ENCODE results near the gene LAMA2. TPM values are rescaled to one million over a fixed set of nuclear protein-coding genes. Genes with fewer than 3 reads are reported as not detected.

The LAMA2 gene
- polyA plus RNA-seq, 1 donor, result 151 TPM

DNA sequence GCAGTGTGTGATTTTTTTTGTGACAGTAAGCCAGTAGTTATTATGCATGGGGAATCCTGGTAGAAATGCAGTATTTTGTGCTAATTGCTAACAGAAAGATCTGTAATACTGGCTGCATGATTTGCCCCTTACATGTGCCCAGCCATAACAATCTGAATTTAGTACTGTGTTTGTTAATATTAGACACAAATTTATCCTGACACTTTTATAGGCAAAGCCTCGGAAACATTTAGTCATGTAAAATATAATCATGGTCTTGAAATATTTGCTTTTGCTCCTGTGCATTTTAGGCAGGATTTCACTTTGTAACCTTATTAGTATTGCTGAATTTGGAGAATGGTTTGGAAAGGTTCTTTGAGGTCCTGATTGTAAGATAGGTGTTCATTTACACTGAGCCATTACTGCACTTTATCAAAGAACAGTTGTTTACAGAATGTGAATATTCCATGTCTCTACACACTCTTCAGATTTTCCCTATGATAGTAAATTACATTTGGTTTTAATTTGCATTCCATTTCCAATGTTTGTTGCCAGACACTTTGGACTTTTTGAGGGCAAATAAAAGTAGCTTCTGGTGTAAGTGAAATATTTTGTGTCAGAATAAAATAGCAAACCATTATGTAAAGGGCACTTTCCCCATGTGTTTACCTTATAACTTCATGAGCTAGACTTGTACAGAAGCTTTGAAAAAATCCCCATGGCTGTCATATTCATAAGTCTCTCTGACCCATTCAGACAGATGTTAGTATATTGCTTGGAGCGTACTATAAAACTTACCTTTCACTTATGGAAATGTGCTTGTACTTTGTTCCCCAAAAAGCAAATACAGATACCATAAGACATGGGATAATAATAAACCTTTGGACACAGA, 477.1 kb downstream of the LAMA2 start:
- DNase-seq (ENCODE audit: low read depth), result no peak

DNA sequence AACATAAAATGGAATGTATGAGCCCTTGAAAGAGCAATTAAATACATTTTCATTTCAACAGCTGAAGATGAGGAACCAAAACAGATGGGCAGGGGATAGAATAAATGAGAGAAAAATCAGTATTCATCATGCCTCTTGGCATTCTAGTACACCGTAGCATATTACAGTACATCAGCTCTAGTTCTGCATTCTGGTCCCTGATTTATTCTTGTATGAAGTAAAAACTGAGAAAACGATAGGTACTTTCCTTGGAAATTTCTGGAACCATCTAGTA, 477.7 kb downstream of the LAMA2 start:
- no peak for DNase-seq (ENCODE audit: low read depth)

DNA sequence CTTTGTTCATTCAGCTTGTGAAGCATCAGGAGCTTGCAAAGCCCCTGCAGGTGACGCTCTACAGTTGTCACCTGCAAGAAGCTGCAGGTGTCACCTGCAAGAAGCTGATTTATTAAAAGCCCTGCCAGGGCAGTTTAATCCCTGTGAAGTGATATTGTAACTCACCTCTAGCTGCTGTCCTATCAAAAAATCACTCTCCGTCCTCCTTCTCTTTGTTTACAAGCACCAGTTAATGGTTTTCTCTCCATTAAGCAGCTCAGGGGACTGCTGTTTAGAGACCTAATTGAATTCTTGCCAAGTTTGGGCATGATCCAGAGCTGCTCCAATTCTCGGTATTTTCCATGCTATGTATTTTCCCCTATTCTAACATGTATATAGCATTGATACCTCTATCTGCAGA, 481.1 kb downstream of the LAMA2 start:
- no peak for DNase-seq (ENCODE audit: low read depth)

DNA sequence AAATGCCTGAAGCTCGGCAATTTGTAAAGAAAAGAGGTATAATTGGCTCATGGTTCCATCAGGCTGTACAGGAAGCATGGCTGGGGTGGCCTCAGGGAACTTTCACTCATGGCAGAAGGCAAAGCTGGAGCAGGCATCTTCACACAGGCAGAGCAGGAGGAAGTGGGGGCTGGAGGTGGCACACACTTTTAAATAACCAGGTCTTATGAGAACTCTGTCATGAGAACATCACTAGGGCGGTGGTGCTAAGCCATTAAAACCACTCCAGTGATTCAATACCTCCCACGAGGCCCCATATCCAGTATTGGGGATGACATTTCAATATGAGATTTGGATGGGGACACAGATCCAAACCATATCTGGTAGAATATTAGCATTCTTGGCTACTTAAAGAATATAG, 481.8 kb downstream of the LAMA2 start:
- no peak for DNase-seq (ENCODE audit: low read depth)

DNA sequence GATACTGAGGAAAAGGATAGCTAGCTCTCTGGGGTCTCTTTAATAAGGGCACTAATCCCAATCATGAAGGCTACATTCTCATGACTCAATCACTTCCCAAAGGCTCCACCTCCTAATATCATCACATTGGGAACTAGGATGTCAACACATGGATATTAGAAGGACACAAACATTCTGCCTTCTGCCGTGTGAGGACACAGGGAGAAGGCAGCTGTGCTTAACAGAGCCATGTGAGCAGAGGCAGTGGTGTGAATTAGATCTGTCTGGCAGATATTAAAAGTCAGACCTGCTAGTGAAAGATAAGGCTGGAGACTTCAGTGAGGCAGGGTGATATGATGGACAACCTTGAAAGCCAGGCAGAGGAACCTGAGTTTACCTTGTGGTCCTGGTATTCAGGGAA, 485.1 kb downstream of the LAMA2 start:
- no peak for DNase-seq (ENCODE audit: low read depth)

DNA sequence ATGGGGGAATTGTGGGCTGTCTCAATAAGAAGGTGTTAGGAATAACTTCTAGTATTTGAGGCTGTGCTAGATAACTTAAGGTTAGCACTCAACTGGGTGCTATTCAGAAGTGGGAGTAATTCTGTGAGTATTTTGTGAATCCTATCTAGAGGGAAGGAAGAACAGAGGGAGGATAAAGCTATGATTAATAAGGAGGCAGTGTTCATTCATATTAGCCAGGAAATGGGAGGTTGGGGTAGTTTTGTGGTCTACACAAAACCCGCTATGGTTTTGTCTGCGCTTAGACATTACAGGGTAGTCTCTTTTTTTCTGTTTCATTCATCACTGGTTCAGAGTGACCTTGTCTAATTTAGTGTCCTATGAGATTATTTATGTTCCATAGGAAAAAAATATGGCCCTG, 486.0 kb downstream of the LAMA2 start:
- DNase-seq (ENCODE audit: low read depth), result no peak

DNA sequence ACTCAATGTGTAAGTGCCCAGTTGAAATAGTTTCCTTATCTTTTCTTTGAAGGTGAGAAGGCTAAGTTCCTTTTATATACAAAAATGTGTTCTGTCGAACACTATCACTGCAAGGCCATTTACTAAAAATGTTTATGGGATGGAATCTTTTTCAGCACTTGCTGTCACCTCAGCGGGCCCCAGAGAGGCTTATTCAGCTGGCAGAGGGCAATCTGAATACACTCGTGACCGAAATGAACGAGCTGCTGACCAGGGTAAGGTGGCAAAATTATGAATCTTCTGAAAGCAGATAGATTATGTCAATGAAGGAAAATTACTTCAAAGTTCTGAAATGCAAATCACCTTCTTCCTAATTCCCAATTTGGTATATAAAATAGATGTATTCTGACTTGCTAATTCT, 486.8 kb downstream of the LAMA2 start:
- no peak for DNase-seq (ENCODE audit: low read depth)

DNA sequence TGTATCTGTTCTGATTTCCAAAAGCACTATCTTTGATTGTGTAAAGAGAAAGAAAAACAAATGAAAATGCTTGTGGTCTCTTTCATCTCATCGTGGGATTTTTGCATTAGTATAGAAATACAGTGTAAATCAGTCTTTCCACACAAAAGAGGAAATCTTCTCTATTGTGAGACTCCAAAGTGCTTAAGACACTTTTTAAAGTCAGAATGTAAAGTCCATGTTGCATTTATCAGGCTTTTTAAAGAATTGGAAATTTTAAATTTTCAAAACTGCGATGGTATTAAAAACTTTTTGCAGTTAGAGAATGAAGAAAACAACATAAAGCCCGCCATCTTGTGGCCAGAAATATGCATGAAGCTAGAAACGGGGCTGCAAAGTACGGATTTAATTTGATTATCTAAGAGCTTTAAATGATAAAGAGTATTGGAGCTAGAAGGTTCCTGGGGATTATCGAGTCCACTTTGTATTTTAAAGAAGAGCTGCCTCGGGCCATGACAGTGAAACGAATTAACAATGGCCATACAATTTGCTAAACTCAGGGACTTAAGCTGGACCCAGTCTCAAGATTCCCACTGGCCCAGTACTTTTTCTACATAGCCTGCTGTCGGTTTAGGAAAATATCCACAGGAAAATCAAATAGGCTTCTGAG, 487.5 kb downstream of the LAMA2 start:
- peak; percentile 6 for DNase-seq (ENCODE audit: low read depth)

DNA sequence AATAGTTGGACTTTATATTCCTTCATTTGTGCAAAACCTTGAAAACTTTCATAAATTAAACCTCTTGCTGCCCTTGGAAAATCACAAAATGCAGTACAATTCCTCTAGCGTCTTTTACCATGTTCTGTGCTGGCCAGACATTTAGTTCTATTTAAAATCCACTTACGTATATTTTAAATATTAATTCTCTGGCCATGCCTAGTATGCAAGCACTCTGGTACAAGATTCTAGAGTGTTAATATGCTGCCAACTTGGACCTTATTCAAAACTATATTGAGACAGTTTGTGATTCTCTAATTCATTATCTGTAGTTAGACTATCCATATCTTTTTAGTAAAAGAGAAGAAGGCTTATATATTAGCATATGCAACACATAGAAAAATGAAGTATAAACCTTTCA, 498.9 kb downstream of the LAMA2 start:
- DNase-seq (ENCODE audit: low read depth), result no peak

DNA sequence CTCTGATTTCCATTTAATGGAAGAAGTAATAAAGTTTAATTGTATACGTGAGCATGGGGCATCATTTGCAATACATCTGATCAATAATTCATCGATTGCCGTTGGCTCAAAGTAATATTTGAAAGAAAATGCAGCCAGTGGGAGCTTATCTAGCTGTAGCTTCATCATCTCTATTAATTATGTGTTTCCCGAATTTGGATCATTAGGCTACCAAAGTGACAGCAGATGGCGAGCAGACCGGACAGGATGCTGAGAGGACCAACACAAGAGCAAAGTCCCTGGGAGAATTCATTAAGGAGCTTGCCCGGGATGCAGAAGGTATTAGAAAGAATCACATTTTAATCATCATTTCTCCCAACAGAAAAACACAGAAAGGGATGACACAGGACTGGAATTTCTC, 500.0 kb downstream of the LAMA2 start:
- DNase-seq (ENCODE audit: low read depth), result no peak

DNA sequence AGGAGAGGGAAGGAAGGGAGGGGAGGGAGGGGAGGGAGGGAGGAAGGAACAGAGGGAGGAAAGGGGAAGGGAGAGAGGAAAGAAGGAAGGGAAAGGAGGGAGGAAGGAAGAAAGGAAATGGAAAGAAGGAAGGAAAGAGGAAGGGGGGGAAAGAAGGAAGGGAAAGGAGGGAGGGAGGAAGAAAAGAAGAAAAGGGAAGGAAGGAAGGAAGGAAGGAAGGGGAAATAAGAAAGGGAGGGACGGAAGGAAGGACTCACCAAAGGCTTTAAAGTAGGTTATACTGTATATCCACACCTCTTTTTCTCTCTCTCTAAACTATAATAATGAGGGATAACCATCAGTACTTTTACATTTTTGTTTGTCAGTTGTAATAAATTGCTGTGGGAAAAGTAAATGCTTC, 502.2 kb downstream of the LAMA2 start:
- DNase-seq (ENCODE audit: low read depth), result no peak

DNA sequence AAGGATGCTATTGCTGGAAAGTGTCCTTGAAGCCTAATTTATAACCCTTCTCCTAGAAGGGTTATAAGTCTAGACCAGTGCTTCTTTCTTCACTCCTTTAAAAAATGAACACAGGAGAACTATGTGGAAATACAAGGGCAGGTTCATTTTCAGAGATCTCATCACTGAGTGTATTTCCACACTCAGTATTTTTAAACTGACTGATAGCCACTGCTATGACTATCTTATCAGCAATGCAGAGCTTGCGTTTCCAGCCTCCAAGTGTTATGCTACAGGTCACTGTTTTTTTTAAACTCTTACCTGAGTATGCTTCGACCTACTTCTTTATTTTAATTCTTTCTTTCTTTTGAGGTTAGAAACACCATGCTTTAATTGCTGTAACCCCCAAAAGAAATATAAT, 508.0 kb downstream of the LAMA2 start:
- DNase-seq (ENCODE audit: low read depth), result no peak

DNA sequence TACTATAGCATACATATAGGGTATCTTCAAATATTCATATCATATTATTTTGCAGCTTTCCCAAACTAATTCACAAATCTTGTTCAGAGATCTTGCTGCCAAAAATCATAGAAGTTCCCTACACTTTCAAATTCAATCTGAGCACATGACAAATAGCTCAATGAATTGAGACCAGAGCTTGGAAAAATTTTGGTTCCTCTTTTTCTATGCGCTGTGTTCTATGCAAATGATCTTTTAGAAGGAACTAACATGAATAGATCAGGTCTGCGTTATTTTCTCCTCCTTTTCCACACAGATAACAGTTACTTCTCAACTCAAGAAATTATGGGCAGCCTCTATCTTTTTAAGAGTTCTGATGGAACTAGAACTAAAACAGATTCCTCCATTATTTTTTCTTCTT, 510.7 kb downstream of the LAMA2 start:
- no peak for DNase-seq (ENCODE audit: low read depth)

DNA sequence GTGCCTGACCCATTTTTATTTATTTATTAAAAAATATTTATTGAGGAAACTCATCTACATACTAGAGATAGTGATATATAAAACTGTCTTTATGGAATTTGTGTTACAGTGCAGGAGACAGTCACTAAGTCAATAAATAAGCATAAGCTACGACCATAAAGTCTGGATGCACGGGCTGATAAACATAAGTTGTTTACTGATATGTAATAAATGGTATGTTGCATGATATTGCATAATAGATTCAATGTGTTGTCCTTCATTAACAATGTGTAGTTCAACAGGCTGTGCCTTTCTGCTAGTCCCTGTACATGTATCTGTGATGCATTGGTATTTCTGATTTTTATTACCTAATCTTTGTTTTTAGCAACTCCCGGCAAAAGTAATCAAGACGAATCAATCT, 515.8 kb downstream of the LAMA2 start:
- no peak for DNase-seq (ENCODE audit: low read depth)

DNA sequence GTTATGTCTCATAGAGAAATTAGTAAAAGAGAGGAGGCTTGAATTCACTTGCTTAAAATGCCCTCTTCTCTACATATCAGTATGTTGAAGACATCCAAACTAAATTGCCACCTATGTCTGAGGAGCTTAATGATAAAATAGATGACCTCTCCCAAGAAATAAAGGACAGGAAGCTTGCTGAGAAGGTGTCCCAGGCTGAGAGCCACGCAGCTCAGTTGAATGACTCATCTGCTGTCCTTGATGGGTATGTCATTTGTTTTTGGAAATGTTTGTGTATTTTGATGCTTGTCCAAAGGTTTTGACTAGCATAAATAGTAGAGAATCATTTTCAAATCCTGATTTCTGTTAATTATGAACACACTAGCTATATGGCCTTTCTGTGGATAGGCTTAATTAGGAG, 519.3 kb downstream of the LAMA2 start:
- no peak for DNase-seq (ENCODE audit: low read depth)

DNA sequence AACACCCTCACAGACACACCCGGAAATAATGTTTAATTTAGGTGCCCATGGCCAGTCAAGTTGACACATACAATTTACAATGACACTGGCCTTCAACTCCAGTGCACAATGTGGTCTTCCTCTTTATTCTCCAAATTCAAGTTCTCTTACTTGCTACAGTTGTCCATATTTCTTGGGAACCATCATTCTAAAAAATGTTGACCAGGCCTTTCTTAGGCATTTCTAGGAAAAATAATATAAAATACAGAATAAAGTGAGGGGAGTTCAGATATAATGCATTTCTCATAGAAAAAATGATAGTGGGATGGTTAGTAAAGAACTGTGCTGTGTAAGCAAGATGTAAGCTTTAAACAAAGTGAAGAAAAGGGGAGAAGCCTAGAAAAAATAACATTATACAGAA, 528.2 kb downstream of the LAMA2 start:
- DNase-seq (ENCODE audit: low read depth), result no peak

DNA sequence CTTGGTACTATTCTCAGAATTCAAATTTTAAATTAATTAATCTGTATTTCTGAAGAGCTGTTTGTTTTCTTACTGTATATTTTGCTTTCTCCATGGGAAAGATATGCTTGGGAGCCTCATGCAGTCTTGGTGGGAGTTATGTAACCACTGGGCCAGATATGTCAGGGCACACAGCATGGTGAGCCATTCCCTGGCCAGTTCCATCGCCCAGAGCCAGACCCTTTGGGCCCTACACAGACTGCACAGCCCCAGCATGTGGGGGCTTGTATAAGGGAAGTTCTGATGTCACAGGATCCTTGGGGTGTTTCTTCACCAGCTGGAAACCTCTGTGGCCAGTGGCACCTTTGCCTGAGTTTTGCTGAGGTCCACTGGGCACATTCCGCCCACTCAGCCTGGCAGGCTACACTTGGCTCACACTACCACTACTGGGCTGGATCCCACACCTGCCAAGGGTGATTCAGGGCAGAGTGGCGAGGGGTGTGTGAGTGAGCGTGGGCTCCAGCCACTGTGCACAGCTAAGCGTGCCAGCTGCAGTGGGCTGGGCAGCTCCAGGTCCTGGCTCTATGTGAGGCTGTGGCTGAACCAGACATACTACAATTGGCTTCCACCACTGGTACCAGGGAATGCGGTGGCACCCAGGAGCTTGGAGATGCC, 533.5 kb downstream of the LAMA2 start:
- no peak for DNase-seq (ENCODE audit: low read depth)

DNA sequence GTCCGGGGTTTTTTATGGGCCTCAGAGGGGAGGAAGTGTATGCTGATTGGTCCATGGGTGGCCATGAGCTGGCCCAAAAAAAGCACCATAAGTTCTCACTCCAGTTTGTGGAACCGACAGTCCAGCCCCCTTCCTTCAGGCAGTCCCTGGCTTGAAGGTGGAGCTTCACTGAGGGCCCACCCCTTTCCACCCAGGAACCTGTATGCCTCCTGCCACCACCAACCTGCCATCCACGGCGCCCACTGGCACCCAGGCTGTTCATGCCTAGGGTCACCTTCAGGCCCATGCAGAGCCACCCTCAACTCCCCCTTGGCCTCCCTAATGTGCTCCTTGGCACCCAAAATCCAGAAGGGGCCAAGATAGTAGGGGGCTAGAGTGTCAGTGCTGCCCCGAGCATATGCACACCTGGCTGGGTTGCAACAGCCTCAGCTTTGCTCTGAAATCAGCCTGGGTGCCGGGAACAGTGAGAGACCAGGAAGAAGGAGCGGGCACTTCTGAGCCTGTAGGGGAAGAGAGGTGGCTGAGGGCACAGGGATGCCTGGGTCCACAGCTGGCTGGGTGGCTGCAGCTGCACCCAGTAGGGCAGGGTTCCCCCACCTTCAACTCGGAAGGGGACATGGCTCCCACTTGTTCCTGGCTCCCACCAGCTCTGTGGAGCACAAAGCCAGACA, 534.6 kb downstream of the LAMA2 start:
- no peak for DNase-seq (ENCODE audit: low read depth)

DNA sequence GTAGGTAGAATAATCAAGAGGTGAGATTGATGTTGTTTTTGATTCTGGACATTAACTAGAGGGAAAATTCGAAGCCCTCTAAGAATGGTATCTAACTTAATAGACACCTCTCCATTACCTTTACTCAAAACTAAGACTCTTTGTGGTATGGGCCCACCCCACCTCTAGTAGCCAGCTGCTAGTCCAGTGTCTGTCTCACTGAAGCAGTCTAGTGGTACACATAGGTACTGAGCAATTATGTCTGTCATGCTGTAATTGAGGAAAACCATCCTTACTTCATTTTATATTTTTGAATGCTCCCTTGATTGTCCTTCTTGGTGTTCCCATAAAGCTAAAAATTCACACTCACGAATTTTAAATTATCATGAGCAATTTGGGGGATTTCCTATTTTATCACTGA, 536.4 kb downstream of the LAMA2 start:
- no peak for DNase-seq (ENCODE audit: low read depth)

DNA sequence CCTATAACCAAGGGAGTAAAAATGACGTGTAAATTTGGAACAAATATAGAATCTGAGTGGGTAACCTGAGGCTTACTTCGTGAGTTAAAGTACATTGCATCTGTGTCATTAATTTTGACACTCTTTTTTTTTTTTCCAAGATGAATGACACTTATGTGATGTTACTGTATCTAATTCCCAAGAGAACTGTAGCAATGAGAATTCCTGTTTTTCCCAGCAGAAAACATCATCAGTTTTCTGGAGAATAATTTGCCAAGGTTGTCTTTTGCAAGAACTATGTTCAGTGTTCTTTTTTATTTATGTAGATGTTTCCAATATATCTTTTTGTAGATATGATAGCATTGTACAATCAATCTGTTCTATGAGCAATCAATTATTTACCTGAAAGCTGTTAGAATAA, 543.4 kb downstream of the LAMA2 start:
- no peak for DNase-seq (ENCODE audit: low read depth)

DNA sequence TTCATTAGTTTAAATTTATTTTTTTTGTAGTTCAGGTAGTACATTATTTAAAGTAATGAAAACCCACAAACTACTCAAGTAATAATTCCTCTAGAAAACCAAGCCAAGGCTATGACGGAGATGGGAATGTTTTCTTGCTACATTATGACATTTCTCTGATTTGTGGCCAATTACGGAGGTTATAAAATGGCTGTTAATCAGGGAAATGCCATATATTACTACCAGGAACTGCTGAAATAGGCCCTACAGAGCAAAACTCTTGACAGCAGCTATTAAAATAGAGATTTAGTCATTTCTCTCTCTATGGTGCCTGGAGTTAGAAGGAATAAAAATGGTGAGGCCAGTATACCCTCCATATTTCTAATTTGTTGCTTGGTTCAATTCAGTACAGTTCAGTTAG, 547.0 kb downstream of the LAMA2 start:
- DNase-seq (ENCODE audit: low read depth), result no peak

DNA sequence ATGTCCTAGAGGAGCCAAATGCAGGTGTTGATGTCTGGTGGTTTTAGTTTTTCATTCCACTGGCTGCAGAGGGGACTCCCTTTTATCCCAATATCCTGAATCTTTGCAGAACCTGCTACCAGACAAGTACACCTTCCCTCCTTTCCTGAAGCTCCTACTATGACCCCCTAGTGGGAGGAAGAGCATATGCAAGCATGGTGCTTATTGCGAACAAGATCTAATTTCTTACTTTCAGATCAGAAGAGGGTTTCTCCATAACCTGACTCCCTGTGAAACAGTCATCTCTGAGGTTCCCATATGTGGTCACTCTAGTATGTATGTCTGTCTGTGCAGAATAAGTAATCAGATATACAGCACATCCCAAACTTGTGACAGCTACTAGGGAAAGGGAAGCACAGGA, 549.8 kb downstream of the LAMA2 start:
- DNase-seq (ENCODE audit: low read depth), result no peak

DNA sequence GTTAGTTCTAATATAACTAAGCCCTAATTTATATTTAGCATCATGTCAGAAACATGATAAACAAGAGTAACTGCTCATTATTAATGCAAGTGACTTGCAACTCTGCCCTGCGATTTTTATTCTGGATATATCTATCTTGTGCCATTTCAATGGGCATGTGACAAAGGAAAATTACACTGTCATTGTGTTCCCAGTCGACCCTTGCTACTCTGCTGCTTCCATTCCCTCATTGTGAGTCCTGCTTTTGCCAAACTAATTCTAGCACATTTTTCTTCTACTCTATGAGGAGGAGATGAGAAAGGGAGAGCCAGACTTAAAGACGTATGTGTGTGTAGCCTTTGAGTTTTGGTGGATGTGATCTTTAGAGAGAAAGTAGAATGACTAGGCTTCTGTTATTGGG, 551.2 kb downstream of the LAMA2 start:
- DNase-seq (ENCODE audit: low read depth), result no peak

Data from forelimb muscle (tissue), 1 donor.